ENCODE results near the gene MMP11. TPM values are rescaled to one million over a fixed set of nuclear protein-coding genes. Genes with fewer than 3 reads are reported as not detected.
"Not testable (repeated sequence)": the region's sequence is repeated elsewhere in the genome, so short reads cannot be mapped to it uniquely, and the experiment has no call there.

The MMP11 gene, protein sequence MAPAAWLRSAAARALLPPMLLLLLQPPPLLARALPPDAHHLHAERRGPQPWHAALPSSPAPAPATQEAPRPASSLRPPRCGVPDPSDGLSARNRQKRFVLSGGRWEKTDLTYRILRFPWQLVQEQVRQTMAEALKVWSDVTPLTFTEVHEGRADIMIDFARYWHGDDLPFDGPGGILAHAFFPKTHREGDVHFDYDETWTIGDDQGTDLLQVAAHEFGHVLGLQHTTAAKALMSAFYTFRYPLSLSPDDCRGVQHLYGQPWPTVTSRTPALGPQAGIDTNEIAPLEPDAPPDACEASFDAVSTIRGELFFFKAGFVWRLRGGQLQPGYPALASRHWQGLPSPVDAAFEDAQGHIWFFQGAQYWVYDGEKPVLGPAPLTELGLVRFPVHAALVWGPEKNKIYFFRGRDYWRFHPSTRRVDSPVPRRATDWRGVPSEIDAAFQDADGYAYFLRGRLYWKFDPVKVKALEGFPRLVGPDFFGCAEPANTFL
- 0.29 TPM for total RNA-seq (2013)
- polyA plus RNA-seq: not detected
- 0.40 and 0.55 TPM in 2 replicates for polyA minus RNA-seq
- 0 to 1.1 (median 0.08) reads per million in 11 experiments for total RNA-seq

DNA sequence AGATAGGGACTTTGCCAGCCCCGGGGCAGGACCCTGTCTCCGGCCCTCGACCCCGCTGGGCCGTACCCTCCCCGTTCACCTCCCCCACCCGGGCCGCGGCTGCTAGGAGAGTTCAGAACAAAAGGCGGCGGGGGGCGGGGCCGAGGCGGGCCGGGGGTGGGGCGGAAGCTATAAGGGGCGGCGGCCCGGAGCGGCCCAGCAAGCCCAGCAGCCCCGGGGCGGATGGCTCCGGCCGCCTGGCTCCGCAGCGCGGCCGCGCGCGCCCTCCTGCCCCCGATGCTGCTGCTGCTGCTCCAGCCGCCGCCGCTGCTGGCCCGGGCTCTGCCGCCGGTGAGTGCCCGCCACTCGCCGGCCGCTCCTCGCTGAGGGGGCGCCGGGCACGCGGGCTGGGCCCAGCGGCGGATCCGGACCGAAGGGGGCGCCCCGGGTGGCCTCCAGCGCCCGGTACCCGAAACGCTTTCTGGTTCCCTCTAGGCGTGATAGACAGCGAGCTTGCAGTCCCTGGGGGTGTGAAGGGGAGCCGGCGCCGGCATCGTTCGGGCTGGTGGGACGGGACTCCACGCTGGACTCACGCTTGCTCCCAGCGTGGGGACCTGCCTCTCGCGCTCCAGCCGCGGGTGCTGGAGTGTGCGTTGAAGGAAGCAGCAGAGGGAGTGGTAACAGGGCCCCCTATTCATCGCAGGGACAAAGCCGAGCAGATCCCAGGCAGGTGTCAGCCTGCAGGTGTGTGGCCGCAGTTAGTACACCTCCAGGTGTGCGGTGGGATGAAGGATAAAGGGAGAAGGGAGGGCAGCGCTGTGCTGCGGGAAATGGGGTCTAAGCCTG lies at the start of gene MMP11:
MMP11 (plus strand) TSS at position 201 of the 825 bp plus-strand sequence; CDS start at position 223, 22 bp downstream.
- H3K27me3 Mint-ChIP-seq (ENCODE audit: low read depth in 3 of 3): peaks cover 30 to 33% (median 31%) of the 10 kb centered on the region in 3 donors
- peak in 1 of 3 donors; percentile 22 for DNase-seq
- intact Hi-C loops (cut with micrococcal nuclease): no loop called here
- Histone ChIP-seq H3K27ac (ENCODE audit: low read depth in 1 of 2, low read length in 2 of 2) (no peak within 1 kb of the TSS), H3K4me2 (replicated peaks; ENCODE audit: extremely low read depth, low read length, poor library complexity, severe bottlenecking) (peak within 1 kb of the TSS; percentile 79), H4K20me1 (ENCODE audit: insufficient read depth, low read length) (no peaks in the 10 kb centered on the region), H3K9me3 (replicated peaks in 1 of 2; ENCODE audit: control insufficient read depth in 1 of 2, insufficient read depth in 1 of 2, low read length in 2 of 2) (no peaks in the 10 kb centered on the region), H3K27me3 (ENCODE audit: control insufficient read depth in 2 of 2, insufficient read depth in 2 of 2, low read length in 2 of 2) (peaks cover 7 to 23% of the 10 kb centered on the region in 2 donors), H3K9ac (ENCODE audit: insufficient read depth, low read length, poor library complexity, severe bottlenecking) (no peak within 1 kb of the TSS), H3K36me3 (replicated peaks in 1 of 2; ENCODE audit: control insufficient read depth in 1 of 2, insufficient read depth in 2 of 2, low read length in 2 of 2) (no peaks in the 10 kb centered on the region), H2AFZ (ENCODE audit: insufficient read depth, low read depth, low read length, poor library complexity, severe bottlenecking) (peak within 1 kb of the TSS; percentile 59), H3K79me2 (ENCODE audit: insufficient read depth, low read length) (peaks cover 3% of the 10 kb centered on the region), H3K4me3 (replicated peaks in 1 of 3; ENCODE audit: low read depth in 2 of 3, low read length in 3 of 3) (peak within 1 kb of the TSS in 2 of 3 experiments; percentile 12 to 56), H3K4me1 (ENCODE audit: control insufficient read depth in 1 of 2, insufficient read depth in 2 of 2, low read length in 2 of 2) (peaks cover 16 to 25% of the 10 kb centered on the region in 2 donors)
- TF ChIP-seq CTCF (IDR thresholded peaks at IDR 0.05): no peak
- H3K36me3 Mint-ChIP-seq: peaks cover 0 to 5% of the 10 kb centered on the region in 2 donors
- H3K27ac Mint-ChIP-seq: no peak within 1 kb of the TSS
- H3K9me3 Mint-ChIP-seq: peaks cover 0 to 6% (median 3%) of the 10 kb centered on the region in 7 donors
- peaks cover 10% of the 10 kb centered on the region for H3K4me1 Mint-ChIP-seq
- 6% methylated on average over 70 of the region's 79 CpGs for WGBS (ENCODE audit: insufficient coverage)
- H3K4me3 Mint-ChIP-seq: peak within 1 kb of the TSS; percentile 62 to 88

DNA sequence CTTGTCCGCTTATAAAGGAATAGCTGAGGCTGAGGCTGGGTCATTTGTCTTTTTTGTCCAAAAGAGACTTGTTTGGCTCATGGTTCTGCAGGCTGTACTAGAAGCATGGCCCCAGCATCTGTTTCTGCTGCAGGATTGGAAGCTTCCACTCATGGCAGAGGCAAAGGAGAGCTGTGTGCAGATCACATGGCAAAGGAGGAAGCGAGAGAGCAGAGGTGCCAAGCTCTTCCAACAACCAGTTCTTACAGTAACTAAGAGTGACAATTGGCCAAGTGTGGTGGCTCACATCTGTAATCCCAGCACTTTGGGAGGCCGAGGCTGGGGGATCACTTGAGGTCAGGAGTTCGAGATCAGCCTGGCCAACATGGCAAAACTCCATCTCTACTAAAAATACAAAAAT lies 44.5 kb upstream of the MMP11 start:
- H3K9ac ChIP-seq (ENCODE audit: insufficient read depth, low read length, poor library complexity, severe bottlenecking); intact Hi-C loops (cut with micrococcal nuclease); H3K9me3 ChIP-seq (replicated peaks in 1 of 2; ENCODE audit: control insufficient read depth in 1 of 2, insufficient read depth in 1 of 2, low read length in 2 of 2); H3K4me3 Mint-ChIP-seq; H3K4me1 Mint-ChIP-seq; H3K79me2 ChIP-seq (ENCODE audit: insufficient read depth, low read length); H3K4me1 ChIP-seq (ENCODE audit: control insufficient read depth in 1 of 2, insufficient read depth in 2 of 2, low read length in 2 of 2); H3K36me3 Mint-ChIP-seq; H3K36me3 ChIP-seq (replicated peaks in 1 of 2; ENCODE audit: control insufficient read depth in 1 of 2, insufficient read depth in 2 of 2, low read length in 2 of 2); DNase-seq; H3K9me3 Mint-ChIP-seq; H4K20me1 ChIP-seq (ENCODE audit: insufficient read depth, low read length); H3K4me2 ChIP-seq (replicated peaks; ENCODE audit: extremely low read depth, low read length, poor library complexity, severe bottlenecking); H3K27me3 Mint-ChIP-seq (ENCODE audit: low read depth in 3 of 3); H2AFZ ChIP-seq (ENCODE audit: insufficient read depth, low read depth, low read length, poor library complexity, severe bottlenecking); H3K27me3 ChIP-seq (ENCODE audit: control insufficient read depth in 2 of 2, insufficient read depth in 2 of 2, low read length in 2 of 2); H3K4me3 ChIP-seq (replicated peaks in 1 of 3; ENCODE audit: low read depth in 2 of 3, low read length in 3 of 3); H3K27ac ChIP-seq (ENCODE audit: low read depth in 1 of 2, low read length in 2 of 2): not testable (repeated sequence)
- 33% methylated on average over 1 of the region's 4 CpGs for WGBS (ENCODE audit: insufficient coverage)
- H3K27ac Mint-ChIP-seq: peak overlapping the region in 3 of 7 donors; percentile 21 to 63 (median 33)

All from CD14-positive monocyte (primary cell).